B cell (primary cell): ENCODE measurements around the gene FRYL.

Experiments used
- EZH2 ChIP-seq: IDR thresholded peaks from 2 replicates; pipeline ENCODE4 v1.6.1; 2012; ENCODE audit warnings: borderline replicate concordance, low read depth, mild to moderate bottlenecking, moderate library complexity, low read length; ENCODE audit not compliant: insufficient read depth, poor library complexity, severe bottlenecking
- TF ChIP-seq, protein P1 (sequence below): fragments of 200-600 bp; IDR thresholded peaks from one replicate; pipeline ENCODE4 v1.8.0; 2022; ENCODE audit warnings: antibody characterized with exemption, mild to moderate bottlenecking

DNA sequence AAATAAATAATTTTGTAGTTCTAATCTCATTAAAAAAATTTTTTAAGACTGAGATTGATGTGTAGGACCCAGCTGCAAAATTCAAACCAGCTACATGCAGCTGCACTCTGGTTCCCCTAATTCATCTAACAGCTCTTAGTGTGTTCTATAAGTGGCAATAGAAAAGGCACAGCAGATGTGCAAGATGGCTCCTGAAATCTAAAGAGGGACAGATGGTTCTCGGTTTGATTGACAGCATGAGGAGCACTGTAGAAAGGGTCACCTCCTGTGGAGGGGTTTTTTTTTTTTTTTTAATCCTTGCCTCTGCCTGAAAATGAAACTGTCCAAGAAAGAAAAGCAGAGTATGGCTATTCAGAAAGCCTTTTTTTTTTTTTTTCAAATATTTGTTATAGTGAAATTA is 33.9 kb upstream of the FRYL start:
- TF ChIP-seq, protein P1, sequence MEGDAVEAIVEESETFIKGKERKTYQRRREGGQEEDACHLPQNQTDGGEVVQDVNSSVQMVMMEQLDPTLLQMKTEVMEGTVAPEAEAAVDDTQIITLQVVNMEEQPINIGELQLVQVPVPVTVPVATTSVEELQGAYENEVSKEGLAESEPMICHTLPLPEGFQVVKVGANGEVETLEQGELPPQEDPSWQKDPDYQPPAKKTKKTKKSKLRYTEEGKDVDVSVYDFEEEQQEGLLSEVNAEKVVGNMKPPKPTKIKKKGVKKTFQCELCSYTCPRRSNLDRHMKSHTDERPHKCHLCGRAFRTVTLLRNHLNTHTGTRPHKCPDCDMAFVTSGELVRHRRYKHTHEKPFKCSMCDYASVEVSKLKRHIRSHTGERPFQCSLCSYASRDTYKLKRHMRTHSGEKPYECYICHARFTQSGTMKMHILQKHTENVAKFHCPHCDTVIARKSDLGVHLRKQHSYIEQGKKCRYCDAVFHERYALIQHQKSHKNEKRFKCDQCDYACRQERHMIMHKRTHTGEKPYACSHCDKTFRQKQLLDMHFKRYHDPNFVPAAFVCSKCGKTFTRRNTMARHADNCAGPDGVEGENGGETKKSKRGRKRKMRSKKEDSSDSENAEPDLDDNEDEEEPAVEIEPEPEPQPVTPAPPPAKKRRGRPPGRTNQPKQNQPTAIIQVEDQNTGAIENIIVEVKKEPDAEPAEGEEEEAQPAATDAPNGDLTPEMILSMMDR, result no peak
- no peak for TF ChIP-seq EZH2
